ENCODE measurements around the gene BCL2L1.

The BCL2L1 gene

DNA sequence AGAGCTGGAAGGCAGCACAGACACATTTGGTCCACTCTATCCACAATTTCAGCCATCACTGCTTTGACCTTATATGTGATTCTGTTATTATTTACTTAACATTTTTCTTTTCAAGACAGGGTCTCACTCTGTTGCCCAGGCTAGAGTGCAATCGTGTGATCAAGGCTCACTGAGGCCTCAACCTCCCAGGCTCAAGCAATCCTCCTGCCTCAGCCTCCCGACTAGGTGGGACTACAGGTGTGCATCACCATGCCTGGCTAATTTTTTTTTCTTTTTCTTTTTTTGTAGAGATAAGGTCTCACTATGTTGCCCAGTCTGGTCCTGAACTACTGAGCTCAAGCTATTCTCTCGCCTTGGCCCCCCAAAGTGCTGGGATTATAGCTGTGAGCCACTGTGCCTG is 40.3 kb downstream of the BCL2L1 start:
- TF ChIP-seq GATA3 (IDR thresholded peaks at IDR 0.05; ENCODE audit: low read depth, low read length) (no peak), GATA2 (IDR thresholded peaks at IDR 0.05; ENCODE audit: low read depth, low read length) (no peak)

DNA sequence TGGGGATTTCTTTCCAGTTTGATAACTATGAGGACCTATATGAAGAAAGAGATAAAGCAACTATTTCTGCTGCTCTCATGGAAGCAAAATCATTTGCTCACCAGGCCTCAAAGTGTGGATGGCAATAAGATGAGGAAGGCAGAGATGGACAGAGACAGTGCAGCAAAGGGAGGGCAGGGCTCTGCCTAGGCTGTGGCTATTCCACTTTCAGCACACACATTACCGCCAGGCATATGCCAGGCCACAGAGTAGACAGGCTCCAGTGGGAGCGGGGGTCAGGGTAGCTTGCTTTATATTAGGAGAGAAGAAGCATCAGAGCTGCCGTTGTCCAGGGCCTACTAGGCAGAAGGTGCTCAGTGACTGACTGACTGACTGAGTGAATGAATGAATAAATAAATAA is 40.9 kb downstream of the BCL2L1 start:
- TF ChIP-seq GATA2 (IDR thresholded peaks at IDR 0.05; ENCODE audit: low read depth, low read length) (no peak), GATA3 (IDR thresholded peaks at IDR 0.05; ENCODE audit: low read depth, low read length) (no peak)

DNA sequence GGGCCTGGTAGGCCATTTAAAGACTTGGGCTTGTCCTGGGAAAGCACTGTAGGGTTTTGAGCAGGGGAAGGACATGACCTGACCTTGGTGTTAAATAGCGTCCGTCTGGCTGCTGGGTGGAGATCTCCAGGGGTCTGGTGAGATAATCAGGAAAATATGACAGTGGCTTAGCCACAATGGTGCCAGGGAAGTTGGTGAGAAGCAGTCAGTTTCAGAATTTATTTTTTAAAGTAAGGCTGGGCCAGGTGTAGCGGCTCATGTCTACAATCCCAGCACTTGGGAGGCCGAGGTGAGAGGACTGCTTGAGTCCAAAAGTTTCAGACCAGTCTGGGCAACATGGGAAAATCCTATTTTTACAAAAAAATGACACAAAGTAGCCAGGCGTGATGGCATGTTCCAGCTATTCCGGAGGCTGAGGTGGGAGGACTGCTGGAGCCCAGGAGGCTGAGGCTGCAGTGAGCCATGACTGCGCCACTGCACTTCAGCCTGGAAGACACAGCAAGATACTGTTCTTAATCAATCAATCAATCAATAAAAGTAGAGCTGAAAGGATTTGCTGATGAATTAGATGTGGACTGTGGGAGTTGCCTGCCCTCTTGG is 41.4 kb downstream of the BCL2L1 start:
- no peak for TF ChIP-seq GATA2 (IDR thresholded peaks at IDR 0.05; ENCODE audit: low read depth, low read length)

DNA sequence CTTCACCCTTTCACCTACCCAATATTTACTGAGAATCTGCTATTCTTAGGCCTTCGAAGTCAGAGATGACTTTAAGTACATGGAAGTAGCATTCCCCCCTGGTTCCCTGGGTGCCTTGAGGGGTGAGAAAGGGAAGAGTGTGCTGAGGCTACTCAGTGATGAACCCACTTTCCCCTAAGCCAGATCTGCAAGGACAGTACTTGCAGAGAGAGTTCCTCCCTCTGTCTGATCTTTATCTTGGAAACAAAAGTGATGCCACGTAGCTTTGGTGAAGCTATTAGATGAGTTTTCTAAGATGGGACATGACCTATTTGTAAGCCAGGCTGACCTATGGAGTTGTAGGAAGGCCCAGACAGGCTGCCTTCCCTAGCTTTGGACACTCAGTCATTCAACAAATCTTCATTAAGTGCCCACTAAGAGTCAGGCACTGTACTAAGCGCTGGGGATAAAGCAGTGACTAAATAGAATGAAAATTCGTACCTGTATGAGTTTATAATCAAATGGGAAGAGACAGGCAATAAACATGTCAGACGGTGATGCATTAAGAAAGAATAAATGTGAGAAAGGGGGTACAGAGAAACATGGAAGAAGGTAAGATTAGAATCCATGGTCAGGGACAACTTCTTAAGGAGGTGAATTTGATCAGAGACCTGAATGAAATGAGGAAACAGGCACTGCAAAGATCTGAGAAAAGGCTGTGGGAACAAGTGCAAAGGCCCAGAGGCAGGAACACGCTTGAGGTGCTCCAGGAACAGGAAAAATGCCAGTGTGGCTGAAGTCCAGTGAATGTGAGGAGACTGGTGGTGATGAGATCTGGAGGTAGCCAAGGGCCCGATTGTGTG is 42.2 kb downstream of the BCL2L1 start:
- TF ChIP-seq GATA3 (IDR thresholded peaks at IDR 0.05; ENCODE audit: low read depth, low read length) (no peak), GATA2 (IDR thresholded peaks at IDR 0.05; ENCODE audit: low read depth, low read length) (peak; percentile 47; the same call in 1 of the 2 replicates)

DNA sequence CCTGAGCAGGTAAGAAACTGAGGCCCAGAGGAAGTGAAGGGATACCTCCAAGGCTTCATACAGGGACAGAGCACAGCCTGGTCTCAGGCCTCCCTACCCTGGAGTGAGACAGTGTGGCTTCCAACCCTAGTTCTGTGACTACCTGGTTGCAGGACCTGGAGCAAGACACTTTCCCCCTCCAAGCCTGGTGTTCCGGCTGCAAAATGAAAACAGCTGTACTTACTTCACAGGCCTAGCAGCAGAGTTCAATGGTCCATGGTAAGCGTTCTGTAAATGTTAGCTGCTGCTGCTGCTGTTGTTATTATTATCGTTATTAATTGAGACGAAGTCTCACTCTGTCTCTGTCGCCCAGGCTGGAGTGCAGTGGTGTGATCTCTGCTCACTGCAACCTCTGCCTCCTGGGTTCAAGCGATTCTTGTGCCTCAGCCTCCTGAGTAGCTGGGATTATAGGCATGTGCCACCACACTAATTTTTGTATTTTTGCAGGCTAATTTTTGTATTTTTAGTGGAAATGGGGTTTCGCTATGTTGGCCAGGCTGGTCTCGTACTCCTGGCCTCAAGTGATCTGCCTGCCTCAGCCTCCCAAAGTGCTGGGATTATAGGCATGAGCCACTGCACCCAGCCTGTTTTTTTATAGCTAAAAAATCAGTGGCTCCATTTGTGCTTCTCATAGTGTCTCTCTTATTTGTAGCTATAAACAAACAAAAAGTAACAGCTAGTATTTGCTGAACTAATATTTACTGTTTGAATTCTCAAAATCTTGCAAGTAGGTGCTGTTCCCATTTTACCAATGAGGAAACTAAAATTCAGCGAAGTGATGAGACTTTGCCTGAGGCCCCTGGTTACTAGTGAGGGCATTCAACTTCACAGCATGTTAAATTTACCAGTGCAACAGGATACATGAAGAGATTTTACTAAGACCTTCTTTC is 43.0 kb downstream of the BCL2L1 start:
- TF ChIP-seq GATA3 (IDR thresholded peaks at IDR 0.05; ENCODE audit: low read depth, low read length): no peak

DNA sequence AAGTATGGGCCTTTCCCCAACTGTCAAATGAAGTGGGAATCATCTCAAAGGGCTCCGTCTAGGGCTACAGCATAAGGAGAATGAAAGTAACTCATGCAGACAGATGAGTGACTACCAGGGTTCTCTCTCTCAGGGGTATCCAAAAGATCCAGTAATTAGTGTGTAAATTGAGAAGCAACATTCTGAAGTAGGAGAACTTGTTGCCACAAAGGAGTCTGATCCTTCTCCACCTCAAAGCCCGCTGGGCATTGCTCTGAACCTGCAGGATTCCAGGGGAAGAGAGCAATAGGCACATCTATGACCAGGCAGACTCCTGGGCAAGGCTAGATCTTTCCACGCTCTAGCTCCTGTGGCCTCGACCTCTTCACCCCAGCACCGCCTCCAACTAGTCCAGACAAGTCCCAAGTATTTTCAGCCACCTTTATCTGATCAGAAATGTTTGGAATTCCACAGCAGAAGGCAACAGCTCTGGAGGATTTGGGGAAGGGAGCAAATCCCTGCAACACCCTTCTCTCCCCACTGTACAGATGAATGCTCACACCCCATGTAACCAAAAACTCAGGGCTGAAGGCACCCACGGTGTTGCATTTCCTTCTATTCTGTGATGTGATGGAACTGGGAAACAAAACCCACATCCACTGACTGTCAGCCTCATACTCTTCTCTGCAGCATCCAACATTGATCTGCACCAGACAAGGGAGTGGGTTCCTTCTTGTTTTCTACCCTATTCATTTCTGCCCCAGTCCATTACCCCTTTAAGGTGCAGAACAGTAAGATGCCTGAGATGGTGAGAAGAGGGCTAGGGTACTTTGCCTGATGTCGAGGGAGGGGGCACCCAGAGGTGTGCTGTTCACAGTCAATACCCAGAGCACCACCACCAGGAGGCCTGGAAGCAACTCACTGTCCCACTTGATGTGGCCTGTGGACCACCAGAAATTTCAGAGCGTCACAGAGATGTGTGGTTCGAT is 44.0 kb downstream of the BCL2L1 start:
- no peak for TF ChIP-seq GATA3 (IDR thresholded peaks at IDR 0.05; ENCODE audit: low read depth, low read length)
- no peak for TF ChIP-seq GATA2 (IDR thresholded peaks at IDR 0.05; ENCODE audit: low read depth, low read length)

DNA sequence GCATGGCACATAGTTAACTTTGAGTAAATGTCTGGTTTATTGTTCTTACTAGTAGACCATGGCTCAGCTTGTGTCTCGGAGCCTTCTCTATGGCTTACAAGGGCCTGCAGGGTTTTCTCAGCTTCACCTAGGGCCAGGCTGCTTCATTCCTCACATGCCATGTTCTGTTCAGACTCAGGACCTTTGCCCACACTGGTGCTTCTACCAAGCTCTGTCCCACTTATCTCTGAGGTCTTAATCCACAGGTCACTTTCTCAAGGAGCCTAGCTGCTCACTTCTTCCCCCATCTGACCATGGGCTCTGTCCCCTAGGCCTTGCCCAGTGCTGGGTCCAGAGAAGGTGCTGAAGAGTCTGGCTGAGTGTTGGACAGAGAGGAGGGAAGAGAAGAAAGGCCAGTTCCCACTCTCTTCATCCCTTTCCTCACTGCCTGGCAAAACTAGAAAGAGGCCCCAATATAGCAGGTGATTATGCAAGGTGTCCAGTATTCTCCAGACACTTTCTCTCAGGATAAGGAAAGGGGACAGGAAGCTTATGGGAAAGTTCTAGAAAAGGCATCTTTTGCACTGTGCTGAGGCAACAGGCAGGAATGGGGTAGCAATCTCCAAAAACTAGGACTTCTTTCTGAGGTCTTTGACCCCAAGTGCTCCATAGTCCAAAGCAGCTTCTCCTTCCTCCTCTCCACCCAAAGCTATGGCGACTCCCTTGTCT is 45.0 kb downstream of the BCL2L1 start:
- TF ChIP-seq GATA2 (IDR thresholded peaks at IDR 0.05; ENCODE audit: low read depth, low read length): no peak
- TF ChIP-seq GATA3 (IDR thresholded peaks at IDR 0.05; ENCODE audit: low read depth, low read length): no peak

DNA sequence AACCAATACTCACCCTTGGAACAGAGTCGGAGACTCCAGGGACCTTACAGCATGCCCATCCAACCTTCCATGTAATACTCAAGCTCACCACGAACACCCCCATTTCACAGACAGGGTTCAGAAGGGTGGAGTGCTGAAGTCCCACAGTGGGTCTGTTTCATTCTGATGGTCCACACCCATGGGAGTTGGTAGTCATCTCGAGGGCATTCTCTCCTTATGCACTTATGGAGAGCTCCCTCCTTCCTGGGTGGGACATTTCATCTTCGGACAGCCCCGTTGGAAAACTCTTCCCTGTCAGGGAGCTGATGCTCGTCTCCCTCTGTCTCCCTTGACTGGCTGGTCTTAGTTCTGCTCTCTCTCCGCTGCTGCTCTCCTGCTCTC is 46.1 kb downstream of the BCL2L1 start:
- TF ChIP-seq GATA3 (IDR thresholded peaks at IDR 0.05; ENCODE audit: low read depth, low read length): no peak
- TF ChIP-seq GATA2 (IDR thresholded peaks at IDR 0.05; ENCODE audit: low read depth, low read length): no peak

DNA sequence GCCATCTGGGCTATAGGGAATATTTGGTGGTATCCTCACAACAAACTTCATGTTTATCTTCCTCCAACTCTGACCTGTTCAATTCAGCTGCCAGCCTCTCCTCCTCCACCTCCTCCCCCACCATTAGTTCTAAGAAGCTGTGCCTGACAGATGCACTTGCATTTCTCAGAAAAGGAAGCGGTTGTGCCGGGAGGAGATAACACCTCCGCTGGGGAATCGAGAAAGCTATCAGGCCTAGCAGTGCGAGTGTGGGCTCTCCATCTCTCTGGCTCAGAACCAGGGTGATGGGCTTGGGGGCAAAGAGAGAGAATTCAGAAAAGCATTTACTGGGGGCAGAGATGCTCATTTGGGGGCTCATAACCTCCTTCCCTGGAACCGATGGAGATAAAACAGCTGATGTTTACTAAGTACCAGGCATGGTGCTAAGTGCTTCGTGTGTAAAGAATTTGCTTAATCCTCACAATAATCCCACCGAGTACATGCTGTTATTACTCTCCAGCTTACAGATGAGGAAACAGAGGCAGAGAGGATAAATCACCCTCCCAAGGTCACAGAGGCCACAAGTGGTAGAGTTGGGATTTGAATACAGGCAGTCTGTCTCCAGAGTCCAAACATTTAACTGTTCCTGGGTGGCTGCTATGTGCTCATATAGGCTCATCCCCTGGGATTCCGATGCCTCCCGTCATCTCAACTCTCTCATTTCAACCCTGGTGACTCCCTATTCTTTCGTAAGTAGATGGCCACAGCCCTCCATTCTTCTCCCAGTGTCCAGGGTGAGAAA is 46.6 kb downstream of the BCL2L1 start:
- no peak for TF ChIP-seq GATA2 (IDR thresholded peaks at IDR 0.05; ENCODE audit: low read depth, low read length)
- TF ChIP-seq GATA3 (IDR thresholded peaks at IDR 0.05; ENCODE audit: low read depth, low read length): no peak

DNA sequence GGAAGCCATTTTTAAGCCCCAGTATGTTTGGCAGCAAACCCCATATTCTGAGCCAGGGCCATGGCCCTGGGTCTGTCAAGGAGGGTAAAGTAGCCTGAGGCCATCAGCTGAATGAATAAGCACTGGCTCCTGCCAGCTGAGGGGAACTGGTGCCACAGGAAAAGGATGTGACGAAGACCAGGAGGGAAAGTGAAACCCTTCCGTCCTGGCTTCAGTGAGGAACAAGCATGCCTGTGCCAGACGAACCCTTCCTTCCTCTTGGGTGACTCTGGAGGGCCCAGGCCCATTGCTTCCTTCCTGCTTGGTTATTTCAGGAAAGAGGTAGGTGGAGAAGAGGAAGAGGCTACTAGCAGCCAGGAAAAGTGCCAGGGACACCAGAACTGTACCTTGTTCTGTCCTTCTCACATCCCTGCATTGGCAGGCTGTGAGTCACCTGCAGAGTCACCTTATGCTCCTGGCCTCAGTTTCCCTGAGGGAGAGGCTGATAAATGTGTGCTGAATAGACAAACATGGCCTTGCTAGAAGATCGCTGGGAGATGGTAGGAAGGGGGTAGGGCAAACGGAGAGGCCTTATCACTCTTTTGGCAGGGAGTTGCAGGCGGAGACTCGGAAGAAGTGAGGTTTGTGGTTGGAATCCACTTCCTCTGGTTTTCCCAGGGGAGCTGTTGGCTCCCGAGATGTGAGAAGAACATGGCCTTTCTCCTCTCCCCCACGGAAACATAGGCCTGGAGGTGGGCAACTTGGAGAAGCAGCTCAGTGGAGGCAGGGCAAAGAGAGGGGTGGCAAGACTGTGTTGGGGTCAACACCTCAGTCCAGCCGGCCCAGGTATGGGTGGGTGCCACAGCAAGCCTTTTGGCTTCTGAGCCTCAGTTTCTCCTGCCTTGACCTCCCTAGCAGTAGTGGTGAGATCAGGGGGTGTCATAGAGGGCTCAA is 47.5 kb downstream of the BCL2L1 start:
- TF ChIP-seq GATA3 (IDR thresholded peaks at IDR 0.05; ENCODE audit: low read depth, low read length): no peak
- no peak for TF ChIP-seq GATA2 (IDR thresholded peaks at IDR 0.05; ENCODE audit: low read depth, low read length)

DNA sequence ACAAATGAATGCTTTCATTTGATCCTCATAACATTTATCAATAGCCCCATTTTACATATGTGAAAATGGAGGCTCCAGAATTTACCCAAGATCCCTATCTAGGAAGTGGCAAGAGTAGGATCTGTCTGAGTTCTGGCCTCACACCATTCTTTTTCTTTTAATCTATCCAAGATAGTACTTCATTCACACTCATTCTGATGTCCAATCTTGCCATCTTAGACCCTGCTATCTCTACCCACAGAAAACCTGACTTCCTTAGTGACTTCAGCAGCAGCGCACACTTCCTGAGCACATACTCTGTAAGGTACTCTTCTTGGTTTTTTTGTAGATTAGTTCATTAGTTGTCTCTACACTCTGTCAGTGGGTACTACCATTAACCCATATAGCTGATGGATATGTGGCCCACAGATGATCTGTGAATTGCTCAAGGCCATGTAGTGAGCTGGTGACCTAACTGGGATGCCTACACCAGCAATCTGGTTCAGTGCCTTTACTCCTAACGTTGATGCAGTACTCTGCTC is 48.7 kb downstream of the BCL2L1 start:
- TF ChIP-seq GATA3 (IDR thresholded peaks at IDR 0.05; ENCODE audit: low read depth, low read length) (no peak), GATA2 (IDR thresholded peaks at IDR 0.05; ENCODE audit: low read depth, low read length) (no peak)
